GM19043 (cell line): ENCODE measurements around the gene NAALADL2.
A peak's percentile ranks its signal among the peaks of the same experiment; 100 is the strongest.
"Not testable (repeated sequence)": the region's sequence is repeated elsewhere in the genome, so short reads cannot be mapped to it uniquely, and the experiment has no call there.

ENCODE experiments used
- ATAC-seq: cut with Tn5 transposase; IDR thresholded peaks from one replicate; pipeline ENCODE4 v1.9.1; 2021; ENCODE audit warnings: low read depth; ENCODE audit not compliant: unreplicated experiment

The NAALADL2 gene

GRCh38 chr3:175343946-175344345 lies 484.8 kb downstream of the NAALADL2 start:
- ATAC-seq, result no peak

- no peak for ATAC-seq
Measured at GRCh38 chr3:175346573-175347356, 487.6 kb downstream of the NAALADL2 start.

- peak; percentile 75 for ATAC-seq
Measured at GRCh38 chr3:175349168-175349567, 490.0 kb downstream of the NAALADL2 start.

- no peak for ATAC-seq
Measured at GRCh38 chr3:175355801-175356335, 496.7 kb downstream of the NAALADL2 start.

- no peak for ATAC-seq
Measured at GRCh38 chr3:175356899-175357324, 497.8 kb downstream of the NAALADL2 start.

- no peak for ATAC-seq
Measured at GRCh38 chr3:175357758-175358157, 498.6 kb downstream of the NAALADL2 start.

GRCh38 chr3:175358935-175359334 lies 499.8 kb downstream of the NAALADL2 start:
- ATAC-seq, result no peak

- ATAC-seq, result not testable (repeated sequence)
Measured at GRCh38 chr3:175370426-175370825, 511.3 kb downstream of the NAALADL2 start.

GRCh38 chr3:175371187-175371586 lies 512.1 kb downstream of the NAALADL2 start:
- not testable (repeated sequence) for ATAC-seq

GRCh38 chr3:175374705-175375104 lies 515.6 kb downstream of the NAALADL2 start:
- ATAC-seq, result no peak

- peak; percentile 80 for ATAC-seq
Measured at GRCh38 chr3:175378348-175378747, 519.2 kb downstream of the NAALADL2 start.

- no peak for ATAC-seq
Measured at GRCh38 chr3:175381685-175382084, 522.6 kb downstream of the NAALADL2 start.

- ATAC-seq, result no peak
Measured at GRCh38 chr3:175383371-175383770, 524.2 kb downstream of the NAALADL2 start.

GRCh38 chr3:175383813-175384212 lies 524.7 kb downstream of the NAALADL2 start:
- ATAC-seq, result no peak

- ATAC-seq, result no peak
Measured at GRCh38 chr3:175384569-175384968, 525.4 kb downstream of the NAALADL2 start.

GRCh38 chr3:175386630-175387029 lies 527.5 kb downstream of the NAALADL2 start:
- no peak for ATAC-seq

- no peak for ATAC-seq
Measured at GRCh38 chr3:175389560-175389959, 530.4 kb downstream of the NAALADL2 start.

- no peak for ATAC-seq
Measured at GRCh38 chr3:175391601-175392000, 532.5 kb downstream of the NAALADL2 start.

GRCh38 chr3:175392653-175393052 lies 533.5 kb downstream of the NAALADL2 start:
- no peak for ATAC-seq

- no peak for ATAC-seq
Measured at GRCh38 chr3:175397372-175397771, 538.2 kb downstream of the NAALADL2 start.

GRCh38 chr3:175398676-175399075 lies 539.5 kb downstream of the NAALADL2 start:
- no peak for ATAC-seq

GRCh38 chr3:175399156-175399840 lies 540.2 kb downstream of the NAALADL2 start:
- ATAC-seq, result no peak
